CD4-positive, alpha-beta T cell treated with Interleukin-17A for 4 hours (primary cell): Measurements from ENCODE around the gene CCL8.

Experiments used
- DNase-seq: peaks from one replicate; pipeline ENCODE4 v3.0.0-alpha.2; 2020; ENCODE audit warnings: mixed read lengths

CCL8 gene

DNA sequence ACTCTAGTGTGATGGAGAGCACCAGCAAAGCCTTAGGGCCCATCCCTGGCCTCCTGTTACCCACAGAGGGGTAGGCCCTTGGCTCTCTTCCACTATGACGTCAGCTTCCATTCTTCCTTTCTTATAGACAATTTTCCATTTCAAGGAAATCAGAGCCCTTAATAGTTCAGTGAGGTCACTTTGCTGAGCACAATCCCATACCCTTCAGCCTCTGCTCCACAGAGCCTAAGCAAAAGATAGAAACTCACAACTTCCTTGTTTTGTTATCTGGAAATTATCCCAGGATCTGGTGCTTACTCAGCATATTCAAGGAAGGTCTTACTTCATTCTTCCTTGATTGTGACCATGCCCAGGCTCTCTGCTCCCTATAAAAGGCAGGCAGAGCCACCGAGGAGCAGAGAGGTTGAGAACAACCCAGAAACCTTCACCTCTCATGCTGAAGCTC is at the start of gene CCL8:
TSS of gene CCL8 (plus strand) at position 397 of the 445 bp plus-strand sequence. CDS start 67 bp downstream, outside the sequence.
- DNase-seq, result no peak

DNA sequence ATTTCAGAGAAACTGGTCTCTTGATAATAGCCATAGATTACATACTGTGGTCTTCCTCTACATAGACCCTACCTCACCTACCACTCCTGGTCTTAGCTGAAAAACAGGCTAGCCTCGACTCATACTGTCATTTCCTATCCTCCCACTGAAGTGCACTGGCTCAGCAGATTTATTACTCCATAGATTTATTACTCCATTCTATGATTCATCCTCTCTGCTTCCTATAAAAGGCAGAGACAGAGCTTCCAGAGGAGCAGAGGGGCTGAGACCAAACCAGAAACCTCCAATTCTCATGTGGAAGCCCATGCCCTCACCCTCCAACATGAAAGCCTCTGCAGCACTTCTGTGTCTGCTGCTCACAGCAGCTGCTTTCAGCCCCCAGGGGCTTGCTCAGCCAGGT is 49.3 kb upstream of the CCL8 start, which contains the start of gene CCL7:
TSS of gene CCL7 (plus strand) at position 253 of the 400 bp plus-strand sequence. CDS start at position 323, 70 bp downstream.
- DNase-seq, result no peak

DNA sequence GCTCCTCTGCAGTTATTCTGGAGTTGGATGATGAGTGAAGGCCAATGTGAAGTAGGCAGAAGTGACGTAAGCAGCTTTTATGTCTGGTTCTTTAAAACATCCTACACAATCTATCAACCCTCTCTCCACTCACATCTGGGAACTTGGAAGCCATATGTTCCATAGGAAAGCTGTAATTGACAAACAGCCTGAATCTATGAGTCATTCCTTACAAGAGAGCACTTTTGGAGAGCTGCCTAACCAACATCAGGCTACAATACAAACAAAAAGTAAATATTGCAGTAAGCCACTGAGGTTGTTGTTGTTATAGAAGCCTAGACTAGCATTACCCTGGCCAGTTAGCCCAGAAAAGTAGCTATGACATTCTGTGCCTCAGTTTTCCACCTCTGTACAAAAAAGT is 43.4 kb upstream of the CCL8 start:
- DNase-seq, result no peak

DNA sequence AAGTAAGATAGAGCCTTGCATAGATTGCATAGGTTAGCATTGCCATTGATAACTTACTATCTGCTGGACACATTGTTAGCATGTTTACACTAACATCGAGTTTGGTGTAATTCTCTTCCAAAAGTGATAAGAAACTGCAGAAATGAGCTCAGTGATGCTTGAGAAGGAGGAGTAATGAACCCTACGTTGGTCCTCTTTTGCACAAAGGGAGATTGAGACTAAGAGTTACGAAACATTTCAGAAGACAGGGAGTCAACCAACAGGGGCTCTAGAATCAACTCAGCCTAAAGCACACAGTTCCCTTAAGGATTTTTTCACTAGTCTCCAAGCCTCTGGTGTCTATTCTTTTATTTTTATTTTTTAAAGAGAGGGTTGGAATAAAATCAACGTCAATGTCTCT is 42.4 kb upstream of the CCL8 start:
- DNase-seq, result no peak

DNA sequence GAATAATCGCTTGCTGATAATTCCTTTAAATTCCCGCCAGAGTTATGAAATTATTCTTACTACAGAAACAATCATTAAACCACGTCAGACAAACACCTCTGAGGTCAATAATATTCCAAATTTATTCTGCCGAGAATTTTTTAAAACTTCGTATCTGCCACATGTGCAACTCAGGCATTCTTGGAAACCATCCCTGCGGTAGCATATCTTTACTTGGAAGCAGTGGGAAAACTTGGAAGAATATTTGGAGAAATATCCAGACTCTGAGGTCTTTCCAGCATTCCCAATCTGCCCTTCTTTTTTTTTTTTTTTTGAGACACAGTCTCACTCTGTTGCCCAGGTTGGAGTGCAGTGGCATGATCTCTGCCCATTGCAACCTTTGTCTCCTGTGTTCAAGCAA is 35.7 kb upstream of the CCL8 start:
- DNase-seq, result no peak

DNA sequence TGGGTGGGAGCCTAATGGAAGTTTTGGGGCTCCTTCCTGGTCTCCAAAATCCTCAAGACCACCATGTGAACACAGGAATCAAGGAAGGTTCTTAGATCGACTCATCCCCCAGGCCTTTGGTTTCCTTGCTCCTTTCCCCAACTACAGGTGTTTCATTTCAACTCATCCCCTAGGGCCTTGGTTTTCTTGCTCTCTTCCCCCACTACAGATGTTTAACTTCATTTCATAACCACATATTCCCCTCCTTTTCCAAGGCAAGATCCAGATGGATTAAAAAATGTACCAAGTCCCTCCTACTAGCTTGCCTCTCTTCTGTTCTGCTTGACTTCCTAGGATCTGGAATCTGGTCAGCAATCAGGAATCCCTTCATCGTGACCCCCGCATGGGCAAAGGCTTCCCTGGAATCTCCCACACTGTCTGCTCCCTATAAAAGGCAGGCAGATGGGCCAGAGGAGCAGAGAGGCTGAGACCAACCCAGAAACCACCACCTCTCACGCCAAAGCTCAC is 33.9 kb upstream of the CCL8 start, which contains the start of gene CCL11:
TSS of gene CCL11 (plus strand) at position 457 of the 507 bp plus-strand sequence. CDS start 67 bp downstream, outside the sequence.
- DNase-seq, result no peak

DNA sequence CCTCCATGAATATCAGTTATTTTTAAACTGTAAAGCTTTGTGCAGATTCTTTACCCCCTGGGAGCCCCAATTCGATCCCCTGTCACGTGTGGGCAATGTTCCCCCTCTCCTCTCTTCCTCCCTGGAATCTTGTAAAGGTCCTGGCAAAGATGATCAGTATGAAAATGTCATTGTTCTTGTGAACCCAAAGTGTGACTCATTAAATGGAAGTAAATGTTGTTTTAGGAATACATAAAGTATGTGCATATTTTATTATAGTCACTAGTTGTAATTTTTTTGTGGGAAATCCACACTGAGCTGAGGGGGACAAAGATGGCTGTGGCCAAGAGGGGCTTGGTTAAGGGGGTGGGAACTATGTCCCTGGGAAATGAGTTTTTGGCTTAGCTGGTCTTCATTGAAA is 31.4 kb upstream of the CCL8 start:
- DNase-seq, result no peak

DNA sequence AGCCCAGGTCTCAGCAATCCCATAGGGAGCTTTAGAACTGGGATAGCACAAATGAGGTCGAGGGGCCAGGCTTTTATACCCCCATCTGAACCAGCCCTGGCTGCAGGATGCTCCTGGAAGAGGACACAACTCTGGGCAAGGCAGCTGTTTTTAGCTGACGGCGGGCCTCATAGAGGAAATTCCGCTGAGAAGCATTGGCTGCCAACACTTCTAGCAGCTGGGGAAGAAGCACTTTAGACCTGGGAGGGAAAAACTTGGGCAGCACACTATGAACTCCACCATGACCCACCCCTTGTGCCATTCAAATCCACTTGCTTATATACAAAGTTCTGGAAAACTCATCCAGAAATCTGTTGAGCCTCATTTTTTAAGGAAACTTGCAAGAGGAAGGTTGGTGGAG is 28.6 kb upstream of the CCL8 start:
- no peak for DNase-seq

DNA sequence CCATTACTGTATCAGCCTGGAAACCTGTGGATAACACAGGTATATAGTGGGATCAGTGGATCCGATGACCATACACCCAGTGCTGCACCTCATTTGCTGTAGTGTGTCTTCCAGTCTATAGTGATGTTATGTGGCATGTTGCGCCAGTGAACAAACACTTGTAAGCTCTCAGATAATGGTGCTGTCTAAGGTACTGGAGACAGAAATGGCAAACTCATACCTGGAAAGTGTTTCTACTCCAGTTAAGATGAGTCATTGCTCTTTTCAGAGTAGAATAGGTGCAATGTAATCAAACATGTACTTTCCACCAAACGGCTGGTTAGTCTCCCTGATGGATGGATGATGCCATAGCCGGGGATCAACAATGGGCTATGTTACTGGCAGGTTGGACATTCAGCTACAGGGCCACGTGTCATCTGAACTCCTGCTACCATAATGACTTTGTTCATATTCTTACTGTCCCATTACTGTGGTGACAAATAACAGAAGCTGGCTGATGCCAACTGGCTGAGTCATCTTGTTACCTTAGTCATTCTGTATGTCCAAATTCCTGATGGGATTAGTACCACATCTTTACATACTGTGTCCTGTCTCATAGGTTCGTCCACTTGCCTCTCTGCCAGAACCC is 27.4 kb upstream of the CCL8 start:
- no peak for DNase-seq

DNA sequence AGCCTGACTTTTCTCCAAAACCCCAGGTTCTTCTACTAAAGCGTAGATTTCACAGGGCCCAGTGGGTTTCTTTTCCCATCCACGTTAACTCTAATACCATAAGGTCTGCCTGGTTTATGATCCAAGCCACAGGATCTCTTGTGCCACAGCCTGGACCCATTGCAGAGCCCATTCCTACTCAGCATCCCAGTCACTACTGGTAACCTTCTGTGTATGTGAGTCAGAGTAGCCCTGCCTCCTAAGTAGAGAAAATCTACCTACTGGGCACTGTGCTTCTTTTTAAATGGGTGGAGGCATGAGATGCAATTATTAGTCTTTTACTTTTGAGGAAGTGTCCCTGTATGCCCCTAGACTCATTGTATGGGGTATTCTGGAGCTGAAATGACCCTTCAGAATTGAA is 20.2 kb upstream of the CCL8 start:
- DNase-seq, result no peak

DNA sequence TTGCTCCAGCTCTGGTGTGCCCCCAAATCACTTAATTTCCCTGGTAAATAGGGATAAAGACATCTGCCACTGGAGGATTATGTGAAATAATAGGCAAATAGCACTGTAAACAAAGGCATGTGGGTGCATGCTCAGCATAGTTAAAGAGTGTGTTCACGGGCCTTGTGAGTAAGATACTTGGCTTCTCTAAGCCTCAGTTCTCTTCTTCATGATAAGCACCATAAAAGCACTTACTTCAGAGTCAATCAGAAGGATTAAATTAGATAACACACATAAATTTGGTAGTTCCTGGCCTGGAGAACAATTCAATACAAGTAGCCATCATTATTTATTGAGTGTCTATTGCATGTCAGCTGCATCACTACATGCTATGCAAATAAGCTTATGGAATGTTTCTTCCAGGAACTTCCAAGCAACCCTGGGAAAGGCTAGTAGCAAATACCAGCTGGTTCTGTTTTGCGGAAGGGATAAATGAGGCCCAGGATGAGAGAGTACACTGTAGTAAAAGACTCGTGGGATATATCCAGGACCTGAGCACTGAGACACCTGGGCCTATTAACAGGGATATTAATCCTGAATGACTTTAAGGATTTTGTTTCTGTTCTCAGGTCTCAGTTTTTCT is 19.2 kb upstream of the CCL8 start:
- DNase-seq, result no peak

DNA sequence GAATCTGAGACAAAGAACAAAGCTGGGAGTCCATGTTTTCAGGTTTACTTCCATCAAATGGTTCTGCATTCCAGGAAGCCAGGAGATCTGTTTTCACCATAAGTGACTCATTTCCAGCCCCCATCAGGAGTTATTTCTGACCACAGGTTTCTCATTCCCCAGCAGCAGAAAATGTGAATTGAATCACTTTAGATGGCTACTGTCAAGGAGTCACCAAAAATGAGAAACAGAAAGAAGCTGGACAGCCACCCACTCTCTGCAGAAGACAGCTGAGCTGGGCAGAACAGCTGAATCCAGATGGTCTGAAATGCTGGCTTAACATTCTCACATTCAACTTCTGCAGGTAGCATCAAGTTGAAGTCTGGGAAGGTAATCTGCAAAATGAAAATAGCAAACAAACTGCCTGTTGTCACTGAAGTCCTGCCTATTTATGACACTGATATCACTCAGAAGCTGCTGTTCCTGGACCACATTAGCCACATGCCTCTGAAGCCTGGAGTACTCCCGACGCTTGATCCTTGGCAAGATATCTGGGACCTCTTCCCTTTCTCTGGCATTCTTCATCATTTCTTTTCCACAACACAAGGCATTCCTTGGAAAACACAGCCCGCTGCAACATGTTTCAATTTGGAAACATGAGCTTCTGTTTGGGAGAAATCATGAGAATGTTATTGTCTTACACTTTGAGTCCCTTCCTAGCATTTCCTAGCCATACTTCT is 18.4 kb upstream of the CCL8 start:
- no peak for DNase-seq

DNA sequence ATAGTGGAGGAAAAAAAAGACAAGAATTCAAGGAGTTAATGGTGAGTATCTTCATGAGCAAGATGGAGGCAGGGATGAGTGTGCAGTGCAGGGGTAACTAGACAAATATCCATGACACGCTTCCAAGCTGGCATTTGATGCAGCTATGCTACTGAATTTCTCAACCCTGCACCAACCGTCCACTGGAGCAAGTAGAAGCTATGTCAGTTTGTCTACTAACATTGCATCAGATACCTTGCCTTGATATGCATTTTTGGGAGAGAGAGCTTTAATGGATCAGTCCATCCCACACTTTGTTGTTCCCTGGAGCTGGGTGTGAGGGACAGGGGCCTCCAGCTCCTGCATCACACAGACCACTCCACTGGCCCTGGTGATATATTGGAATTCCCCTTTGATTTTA is 17.2 kb upstream of the CCL8 start:
- DNase-seq, result no peak

DNA sequence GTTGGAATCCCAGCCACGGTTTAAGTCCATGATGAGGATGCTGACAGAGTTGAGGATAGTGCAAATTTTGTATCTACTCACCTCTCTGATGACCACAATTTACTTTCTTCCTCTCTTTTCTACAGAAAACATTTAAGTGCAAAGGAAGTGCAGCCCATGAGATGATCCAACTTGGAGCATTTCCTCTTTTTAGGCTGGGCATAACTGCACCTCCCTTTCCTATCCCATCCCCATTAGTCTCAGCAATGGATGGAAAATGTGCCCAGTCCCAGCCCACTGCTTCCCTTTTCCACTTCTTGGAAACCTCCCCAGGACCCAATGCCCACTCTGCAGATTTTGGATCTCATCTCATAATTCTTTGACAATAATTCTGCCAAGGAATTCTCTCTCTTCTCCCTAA is 16.6 kb upstream of the CCL8 start:
- DNase-seq, result no peak

DNA sequence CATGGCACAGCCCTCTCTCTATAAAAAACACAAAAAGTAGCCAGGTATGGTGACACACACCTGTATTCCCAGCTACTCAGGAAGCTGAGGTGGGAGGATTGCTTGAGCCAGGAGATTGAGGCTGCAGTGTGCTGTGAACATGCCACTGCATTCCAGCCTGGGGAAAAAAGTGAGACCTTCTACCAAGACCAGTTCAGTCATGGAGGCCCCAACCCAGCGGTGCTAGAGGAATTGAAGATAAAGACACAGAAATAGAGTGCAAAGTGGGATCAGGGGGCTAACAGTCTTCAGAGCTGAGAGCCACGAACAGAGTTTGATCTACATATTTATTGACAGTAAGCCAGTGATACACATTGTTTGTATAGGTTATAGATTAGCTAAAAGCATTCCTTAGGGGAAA is 15.6 kb upstream of the CCL8 start:
- no peak for DNase-seq

DNA sequence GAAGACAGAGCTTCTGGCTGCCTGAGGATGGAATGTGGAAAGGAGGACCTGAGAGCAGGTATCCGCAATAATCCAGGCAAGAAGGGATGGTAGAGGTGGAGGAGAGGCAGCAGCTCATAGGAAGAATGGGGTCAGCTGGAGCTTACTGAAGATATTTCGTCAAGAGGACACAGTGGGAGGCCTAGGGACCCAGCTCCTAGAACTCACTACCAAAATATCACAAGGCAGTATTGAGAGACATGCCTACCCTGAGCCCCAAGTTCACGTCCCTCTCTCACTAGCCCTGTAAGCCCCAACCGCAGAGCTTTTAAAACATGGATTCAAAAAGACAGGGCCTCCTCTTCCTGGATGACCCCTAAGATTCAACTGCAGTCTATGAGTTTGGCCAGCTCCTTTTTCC is 14.2 kb upstream of the CCL8 start:
- no peak for DNase-seq

DNA sequence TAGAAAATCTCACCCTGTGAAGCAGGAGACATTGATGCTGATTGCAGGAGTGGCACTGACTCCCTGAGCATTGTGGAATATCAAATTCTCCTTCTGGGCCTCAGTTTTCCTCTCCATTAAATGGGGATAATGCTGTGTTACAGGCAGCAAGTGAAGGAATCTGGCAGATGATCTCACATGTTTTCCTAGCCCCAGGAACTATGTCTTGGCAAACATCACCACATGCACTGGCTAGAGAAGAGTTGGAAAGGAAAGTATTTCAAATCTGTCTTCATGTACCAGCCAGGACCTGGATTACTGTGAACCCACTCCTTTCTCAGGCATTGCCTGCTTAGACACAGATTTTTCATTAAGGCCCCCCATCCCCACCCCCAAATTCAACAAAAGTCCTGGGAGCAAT is 13.6 kb upstream of the CCL8 start:
- no peak for DNase-seq

DNA sequence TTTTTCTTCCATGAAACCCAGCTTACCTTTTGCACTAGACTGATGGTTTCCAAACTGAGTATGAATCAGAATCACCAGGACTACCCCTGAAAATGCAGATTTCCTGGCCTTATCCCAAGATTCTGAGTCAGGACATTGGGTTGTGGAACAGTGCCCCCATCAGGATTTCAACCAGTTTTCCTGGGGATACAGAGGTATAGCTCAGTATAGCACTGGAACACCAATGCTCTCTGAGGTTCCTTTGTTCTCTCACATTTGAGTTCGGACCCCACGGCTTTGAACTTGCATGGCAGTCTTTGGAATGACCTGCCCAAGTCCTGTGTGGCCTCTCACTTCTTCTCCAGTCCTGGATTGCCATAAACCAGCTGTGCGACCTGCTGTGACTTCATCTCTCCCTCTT is 12.8 kb upstream of the CCL8 start:
- no peak for DNase-seq

DNA sequence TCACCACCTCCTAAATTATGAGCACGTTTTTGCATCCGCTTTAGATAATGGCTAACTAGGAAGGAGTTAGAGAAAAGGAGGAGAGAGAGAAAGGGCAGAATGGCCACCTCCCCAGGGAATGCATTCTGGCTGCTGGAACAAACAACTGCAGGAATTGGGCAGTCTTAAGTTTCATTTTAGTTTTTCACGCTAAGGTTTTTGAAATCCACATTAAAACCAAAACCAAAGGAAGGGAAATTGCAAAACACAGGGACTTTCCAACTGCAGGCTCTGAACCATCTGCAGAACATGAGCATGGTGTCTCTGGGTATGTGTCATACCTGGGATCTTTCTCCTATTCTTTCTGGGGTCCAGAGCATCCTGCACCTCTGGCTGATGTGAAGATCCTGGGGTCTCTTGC is 12.1 kb upstream of the CCL8 start:
- DNase-seq, result no peak

DNA sequence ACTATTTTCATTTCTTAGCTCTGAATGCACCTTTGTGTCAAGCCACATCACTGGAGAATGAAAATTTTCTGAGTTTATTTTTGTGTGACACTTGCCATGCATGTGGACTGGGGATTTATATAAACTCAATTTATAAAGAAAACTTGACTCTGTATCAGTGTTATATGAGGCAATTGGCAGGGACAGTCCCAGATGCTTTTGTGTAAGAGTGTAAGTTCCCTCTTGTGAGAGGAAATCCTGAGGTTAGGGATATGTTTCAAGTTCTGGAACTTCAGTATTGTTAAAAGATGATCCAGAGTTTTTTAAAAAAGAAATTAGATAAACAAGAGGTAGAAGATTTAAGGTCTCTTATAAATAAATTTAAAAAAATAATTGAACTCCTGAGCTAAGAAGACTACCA is 10.9 kb upstream of the CCL8 start:
- no peak for DNase-seq

DNA sequence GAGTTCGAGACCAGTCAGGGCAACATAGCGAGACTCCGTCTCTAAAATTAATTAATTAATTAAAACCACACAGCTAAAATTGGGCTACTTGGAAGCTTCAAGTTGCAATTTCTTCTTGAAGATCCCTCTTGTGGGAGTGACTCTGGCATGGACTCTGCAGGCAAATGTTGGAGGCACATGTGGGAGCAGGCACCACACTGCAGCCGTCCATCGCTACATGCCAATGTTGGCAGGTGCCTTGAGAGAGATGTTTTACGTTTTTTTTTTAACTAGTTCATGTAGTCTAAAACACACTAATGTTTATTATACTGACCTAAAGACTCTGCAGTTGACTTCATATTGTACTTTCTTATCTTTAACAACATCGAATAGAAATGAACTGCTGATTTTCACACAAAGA is 7.9 kb upstream of the CCL8 start:
- no peak for DNase-seq

DNA sequence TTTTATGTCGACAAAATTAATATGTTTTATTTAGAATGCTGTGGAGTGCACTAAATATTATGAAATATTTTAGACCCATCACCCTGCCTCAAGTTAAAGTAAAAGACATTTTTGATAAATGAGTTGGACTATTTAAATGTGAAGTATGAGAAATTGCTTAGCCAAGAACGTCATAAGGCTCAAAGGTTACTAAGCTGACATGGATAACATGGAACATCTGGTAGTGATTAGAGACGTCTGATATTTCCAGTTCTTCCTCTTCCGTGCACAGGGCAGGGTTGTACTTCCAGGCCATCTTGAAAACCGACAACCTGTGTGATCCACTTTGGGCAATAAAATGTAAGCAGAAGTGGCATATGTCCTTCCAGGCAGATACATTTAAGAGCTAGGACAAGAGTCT is 7.2 kb upstream of the CCL8 start:
- DNase-seq, result no peak

DNA sequence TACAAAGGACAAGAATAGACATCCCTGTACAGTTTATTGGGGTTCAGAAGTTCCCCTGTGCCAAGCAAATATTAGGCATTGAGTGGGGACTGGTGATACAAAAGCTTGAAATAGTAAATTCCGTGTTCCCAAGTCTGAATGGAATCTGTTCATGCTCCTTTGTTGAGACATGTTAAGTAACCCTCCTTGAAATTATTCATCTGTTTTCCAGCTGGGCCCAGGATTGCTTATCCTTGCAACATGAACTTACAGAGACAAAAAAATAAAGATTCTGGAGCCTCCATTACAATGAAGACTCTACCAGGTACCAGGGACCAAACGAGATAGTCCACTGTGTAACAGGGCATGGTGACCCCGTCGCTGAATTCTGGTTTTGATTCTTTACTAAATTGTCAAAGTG is 6.1 kb upstream of the CCL8 start:
- DNase-seq, result no peak

DNA sequence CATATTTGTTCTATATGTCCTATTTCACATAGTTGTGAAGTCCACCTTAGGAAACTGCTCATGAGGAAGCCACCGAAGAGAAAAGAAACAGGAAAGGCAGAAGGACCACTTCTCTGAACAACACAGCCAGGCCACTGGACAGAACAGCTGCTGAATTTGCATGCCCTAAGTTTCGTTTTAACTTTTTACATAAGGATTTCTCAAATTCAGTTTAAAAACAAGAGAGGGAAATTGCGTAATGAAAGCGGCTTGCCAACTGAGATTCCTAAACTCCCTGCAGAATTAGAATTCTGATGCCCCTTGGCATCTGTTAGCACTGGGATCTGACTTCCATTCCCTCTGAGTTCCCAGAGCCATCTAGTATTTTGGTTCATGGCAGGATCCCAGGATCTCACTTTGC is 5.0 kb upstream of the CCL8 start:
- DNase-seq, result no peak
